A204.1 (cell line): ENCODE measurements around the gene ARHGEF7.

Experiments used
- FAIRE-seq: peaks from 2 replicates; lab custom pipeline; 2012; peaks lifted over from hg19 to GRCh38; lab: Jason Lieb, UNC

ARHGEF7 gene

GRCh38 chr13:111304603-111305289 lies 189.6 kb downstream of the ARHGEF7 start:
- no peak for FAIRE-seq

DNA sequence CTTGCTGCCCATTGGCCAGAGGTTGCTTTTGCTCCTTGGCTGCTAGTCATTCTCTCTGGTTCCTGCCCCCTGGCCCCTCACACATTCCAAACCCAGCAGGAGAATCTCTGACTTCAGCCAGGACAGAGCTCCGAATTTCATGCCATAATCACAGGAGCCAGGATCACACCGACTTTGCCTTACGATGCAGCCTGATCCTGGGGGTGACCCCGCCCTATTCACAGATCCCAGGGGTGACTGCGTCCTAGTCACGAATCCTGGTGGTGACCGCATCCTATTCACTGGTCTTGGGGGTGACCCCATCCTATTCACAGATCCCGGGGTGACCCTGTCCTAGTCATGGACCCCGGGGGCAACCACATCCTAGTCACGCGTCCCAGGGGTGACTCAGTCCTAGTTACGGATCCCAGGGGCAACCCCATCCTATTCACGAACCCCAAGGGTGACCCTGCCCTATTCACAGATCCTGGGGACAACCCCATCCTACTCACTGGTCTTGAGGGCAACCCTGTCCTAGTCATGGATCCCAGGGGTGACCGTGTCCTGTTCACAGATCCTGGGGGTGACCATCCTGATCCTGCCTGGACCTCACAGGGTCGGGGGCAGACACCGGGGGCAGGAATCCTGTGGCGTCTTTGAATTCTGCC lies 198.0 kb downstream of the ARHGEF7 start:
- no peak for FAIRE-seq

GRCh38 chr13:111313911-111314425 lies 198.9 kb downstream of the ARHGEF7 start:
- FAIRE-seq = no peak

- FAIRE-seq = no peak
Observed at GRCh38 chr13:111314852-111315251, 199.7 kb downstream of the ARHGEF7 start.

DNA sequence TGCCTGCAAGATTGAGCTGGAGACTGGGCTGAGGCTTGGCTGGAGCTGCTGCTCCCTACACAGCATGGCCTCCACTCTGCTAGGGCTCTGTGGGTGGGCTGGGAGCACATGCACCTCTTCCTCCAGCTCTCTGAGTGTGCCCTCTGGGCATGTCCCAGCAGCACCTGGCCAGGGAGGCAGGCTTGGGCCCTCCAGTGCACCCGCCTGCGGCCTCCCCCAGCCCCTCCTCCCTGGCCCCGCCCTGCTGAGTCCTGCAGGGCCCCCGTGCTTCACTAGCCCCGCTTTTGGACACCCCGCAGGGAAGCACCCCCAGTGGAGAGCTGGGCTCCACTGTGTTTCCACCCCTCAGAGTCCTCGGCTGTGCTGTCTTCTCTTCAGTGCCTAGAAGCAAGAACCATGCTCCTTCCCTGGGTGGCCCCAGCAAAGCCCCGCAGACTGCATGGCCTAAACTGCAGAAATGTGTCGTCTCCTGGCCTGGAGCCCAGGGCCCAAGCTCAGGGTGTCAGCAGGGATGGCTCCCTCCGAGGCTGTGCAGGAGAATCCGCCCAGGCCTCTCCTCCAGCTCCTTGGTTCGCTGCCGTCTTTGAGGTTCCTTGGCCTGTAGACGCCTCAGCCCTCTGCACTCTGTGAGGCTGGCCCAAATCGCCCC lies 200.4 kb downstream of the ARHGEF7 start:
- no peak for FAIRE-seq

DNA sequence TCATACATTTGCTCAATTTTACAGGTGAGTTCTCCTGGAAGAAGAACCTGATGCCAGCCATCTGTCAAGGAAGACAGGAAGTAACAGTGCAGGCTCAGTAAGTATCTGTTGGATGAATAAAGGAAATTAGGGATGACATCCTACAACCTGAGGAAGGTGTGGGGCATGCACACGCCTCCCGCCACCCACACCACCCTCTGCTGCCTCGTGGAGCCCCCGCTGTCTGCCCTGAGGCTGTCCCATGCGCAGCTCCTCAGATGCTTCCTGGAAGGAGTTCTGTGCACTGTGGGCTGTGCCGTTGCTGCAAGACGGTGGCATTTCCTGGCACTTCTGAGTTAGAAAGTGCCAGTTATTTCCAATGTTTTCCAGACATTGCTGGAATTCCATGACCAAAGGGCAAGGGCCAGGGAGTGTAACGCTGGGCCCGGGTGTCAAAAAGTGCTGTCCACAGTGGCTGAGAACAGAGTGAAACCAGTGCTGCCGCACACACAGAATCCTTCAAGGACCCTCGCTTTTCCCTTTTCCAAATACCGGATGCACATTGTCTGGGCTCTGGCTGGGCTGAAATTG lies 201.1 kb downstream of the ARHGEF7 start:
- no peak for FAIRE-seq

DNA sequence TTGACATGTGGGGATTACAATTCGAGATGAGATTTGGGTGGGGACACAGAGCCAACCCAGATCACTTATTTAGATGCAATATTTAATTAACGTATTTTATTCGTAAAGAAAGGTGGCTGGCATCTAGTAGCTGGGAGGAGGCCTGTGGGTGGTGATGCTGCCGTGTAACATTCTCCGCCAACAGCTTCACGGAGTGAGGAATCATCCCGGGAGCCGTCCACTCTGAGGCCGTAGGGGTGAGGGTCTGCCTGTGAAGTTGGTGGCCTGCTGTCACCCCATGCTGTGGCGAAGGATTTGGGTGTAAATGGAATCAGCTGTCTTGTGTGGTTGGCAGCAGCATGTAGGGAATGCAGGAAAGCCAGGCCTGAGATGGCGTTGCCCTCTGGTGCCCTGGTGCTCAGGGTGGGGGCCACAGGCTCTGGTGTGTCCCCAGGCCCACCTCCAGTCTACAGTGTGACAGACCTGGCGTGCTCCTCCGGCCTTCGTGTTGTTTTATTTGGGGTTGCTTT lies 202.0 kb downstream of the ARHGEF7 start:
- no peak for FAIRE-seq

- FAIRE-seq = no peak
Observed at GRCh38 chr13:111317571-111318345, 202.6 kb downstream of the ARHGEF7 start.

DNA sequence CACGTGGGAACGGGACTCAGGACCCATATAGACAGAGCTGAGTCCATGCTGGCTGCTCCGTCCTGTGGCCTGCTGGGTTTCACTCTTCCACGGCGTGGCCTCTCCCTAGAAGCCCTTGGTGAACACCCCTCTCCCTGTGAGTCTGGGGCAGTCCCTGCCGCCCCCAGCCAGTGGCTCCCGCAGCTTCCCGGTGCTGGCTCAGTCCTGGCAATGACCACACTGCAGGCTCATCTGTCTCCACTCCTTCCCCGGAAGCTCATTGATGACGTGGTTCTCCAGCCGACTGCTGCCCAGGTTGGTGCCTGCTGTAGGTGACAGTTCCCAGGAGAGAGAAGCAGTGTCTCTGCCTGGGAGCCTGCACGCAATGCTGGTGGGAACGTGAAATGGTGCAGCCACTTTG lies 203.3 kb downstream of the ARHGEF7 start:
- FAIRE-seq = no peak

GRCh38 chr13:111319521-111319920 lies 204.4 kb downstream of the ARHGEF7 start:
- no peak for FAIRE-seq

GRCh38 chr13:111319998-111320911 lies 205.1 kb downstream of the ARHGEF7 start, which contains the start of gene TEX29:
TEX29 (plus strand) TSS chr13:111320642; CDS start chr13:111320891, 249 bp downstream.
- no peak for FAIRE-seq

- FAIRE-seq = no peak
Observed at GRCh38 chr13:111322001-111322915, 207.1 kb downstream of the ARHGEF7 start.

GRCh38 chr13:111322916-111323331 lies 207.8 kb downstream of the ARHGEF7 start:
- no peak for FAIRE-seq

DNA sequence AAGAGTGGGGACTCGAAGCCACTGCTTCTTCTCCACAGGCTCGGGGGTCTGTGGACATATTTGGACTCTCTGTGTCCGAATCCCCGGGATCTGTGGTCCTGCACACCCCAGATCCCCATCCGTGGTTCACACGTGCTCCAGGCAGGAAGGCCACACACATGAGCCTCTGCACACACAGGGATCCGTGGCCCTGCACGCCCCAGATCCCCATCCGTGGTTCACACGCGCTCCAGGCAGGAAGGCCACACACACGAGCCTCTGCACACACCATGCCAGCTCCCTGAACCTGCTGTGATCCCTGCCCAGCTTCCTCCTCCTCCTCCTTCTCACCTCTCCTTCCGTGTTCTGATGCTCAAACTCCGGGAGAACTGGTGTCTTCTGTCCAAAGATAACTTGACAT lies 208.4 kb downstream of the ARHGEF7 start:
- FAIRE-seq = no peak

- no peak for FAIRE-seq
Observed at GRCh38 chr13:111323950-111324651, 209.0 kb downstream of the ARHGEF7 start.

- no peak for FAIRE-seq
Observed at GRCh38 chr13:111324736-111325135, 209.6 kb downstream of the ARHGEF7 start.

GRCh38 chr13:111325146-111325890 lies 210.2 kb downstream of the ARHGEF7 start:
- no peak for FAIRE-seq

GRCh38 chr13:111325941-111326620 lies 211.0 kb downstream of the ARHGEF7 start:
- no peak for FAIRE-seq
